Large intestine (tissue), 3 donors: Measurements from ENCODE around the gene B9D2. TPM values are rescaled to one million over a fixed set of nuclear protein-coding genes. Genes with fewer than 3 reads are reported as not detected.

Source experiments
- DNase-seq, 2 donors: peaks; one replicate each; pipeline versions ENCODE4 v3.0.0 to v3.0.0-alpha.2; 2013
- H3K27ac ChIP-seq: one replicate; pipeline ENCODE4 v1.5.1; 2013; ENCODE audit warnings: low read length
- H3K27me3 ChIP-seq: 2 replicates; pipeline ENCODE4 v1.6.1; 2013; ENCODE audit warnings: low read length; ENCODE audit not compliant: control insufficient read depth, insufficient read depth
- H3K36me3 ChIP-seq: 2 replicates; pipeline ENCODE4 v1.6.1; 2013; ENCODE audit warnings: low read length; ENCODE audit not compliant: control insufficient read depth, insufficient read depth
- H3K4me1 ChIP-seq: one replicate; pipeline ENCODE4 v1.6.1; 2013; ENCODE audit warnings: low read length; ENCODE audit not compliant: control insufficient read depth, insufficient read depth
- H3K4me3 ChIP-seq: one replicate; pipeline ENCODE4 v1.5.1; 2013; ENCODE audit warnings: low read length
- H3K9me3 ChIP-seq: one replicate; pipeline ENCODE4 v1.6.1; 2013; ENCODE audit warnings: mild to moderate bottlenecking, low read depth, low read length, moderate library complexity; ENCODE audit not compliant: control insufficient read depth
- WGBS: methylation state at CpG from one replicate; pipeline ENCODE4 v1.1.5; 2013; ENCODE audit warnings: low lambda C conversion rate; ENCODE audit not compliant: insufficient coverage; 5-methylcytosine and 5-hydroxymethylcytosine counted together
- polyA plus RNA-seq: library from polyadenylated mRNA; unstranded; fragments of 120-200 nt; gene quantifications from one replicate; pipeline ENCODE4 v1.2.1, GENCODE V29; 2013

Gene B9D2
- polyA plus RNA-seq, 1 donor: 5.1 TPM

GRCh38 chr19:41311072-41311471 lies 52.9 kb downstream of the B9D2 start:
- Histone ChIP-seq H3K4me1 (peaks cover 21% of the 10 kb centered on the region), H3K9me3 (no peaks in the 10 kb centered on the region), H3K27me3 (no peaks in the 10 kb centered on the region), H3K36me3 (peaks cover 43% of the 10 kb centered on the region), H3K27ac (peak overlapping the region; percentile 85), H3K4me3 (peak overlapping the region; percentile 61)
- no CpG with 5 or more reads among the region's 5 CpGs for WGBS
- DNase-seq: no peak

- H3K27me3 ChIP-seq: no peaks in the 10 kb centered on the region
- H3K36me3 ChIP-seq: peaks cover 49% of the 10 kb centered on the region
- peak within 1 kb of the TSS; percentile 61 for H3K4me3 ChIP-seq
- H3K27ac ChIP-seq: peak within 1 kb of the TSS; percentile 85
- peaks cover 21% of the 10 kb centered on the region for H3K4me1 ChIP-seq
- 0% methylated on average over 5 of the region's 47 CpGs for WGBS
- H3K9me3 ChIP-seq: no peaks in the 10 kb centered on the region
- peak; percentile 86 to 94 for DNase-seq
These were observed 53.7 kb downstream of the B9D2 start, which contains the start of gene CCDC97 for GRCh38 chr19:41310033-41310831. Gene CCDC97 (plus strand): TSS chr19:41310172. CDS start chr19:41310311, 139 bp downstream.

- Histone ChIP-seq H3K4me3 (peak overlapping the region; percentile 61), H3K4me1 (peaks cover 21% of the 10 kb centered on the region), H3K9me3 (no peaks in the 10 kb centered on the region), H3K36me3 (peaks cover 53% of the 10 kb centered on the region), H3K27ac (peak overlapping the region; percentile 85), H3K27me3 (no peaks in the 10 kb centered on the region)
- DNase-seq: peak in 1 of 2 donors; percentile 41
- WGBS: no CpG with 5 or more reads among the region's 26 CpGs
These were observed 54.5 kb downstream of the B9D2 start for GRCh38 chr19:41309180-41310032.

GRCh38 chr19:41308450-41309179 lies 55.3 kb downstream of the B9D2 start:
- no CpG with 5 or more reads among the region's 8 CpGs for WGBS
- Histone ChIP-seq H3K27me3 (no peaks in the 10 kb centered on the region), H3K4me3 (no peak overlapping the region), H3K36me3 (peaks cover 57% of the 10 kb centered on the region), H3K9me3 (no peaks in the 10 kb centered on the region), H3K27ac (peak overlapping the region; percentile 85), H3K4me1 (peaks cover 21% of the 10 kb centered on the region)
- DNase-seq: peak; percentile 84 to 86

DNA sequence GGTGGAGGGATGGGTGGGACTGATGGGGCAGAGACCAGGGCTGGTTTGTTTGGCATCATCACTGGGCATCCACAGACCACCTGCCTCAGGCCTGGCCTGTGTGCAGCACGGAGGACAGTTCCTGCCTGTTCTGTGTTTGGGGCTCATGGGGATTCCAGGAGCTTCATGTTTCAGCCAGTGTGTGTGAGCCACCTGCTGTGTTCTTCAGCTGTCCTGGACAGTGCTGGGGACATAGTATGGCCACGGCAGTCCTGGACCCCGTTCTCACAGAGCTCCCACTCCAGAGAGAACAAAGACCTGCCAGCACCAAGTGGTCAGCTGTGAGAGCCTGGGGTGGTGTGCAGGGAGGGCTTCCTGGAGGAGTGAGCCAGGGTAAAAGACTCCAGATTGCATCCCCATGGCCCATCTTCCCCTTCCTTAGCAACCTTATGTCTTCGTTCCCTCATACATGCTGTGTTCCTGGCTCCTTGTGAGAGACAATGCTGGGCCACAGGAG lies 55.9 kb downstream of the B9D2 start:
- H3K36me3 ChIP-seq: peaks cover 56% of the 10 kb centered on the region
- no peak overlapping the region for H3K4me3 ChIP-seq
- no CpG with 5 or more reads among the region's 4 CpGs for WGBS
- H3K27me3 ChIP-seq: no peaks in the 10 kb centered on the region
- H3K27ac ChIP-seq: peak overlapping the region; percentile 50
- DNase-seq: peak in 1 of 2 donors; percentile 48
- no peaks in the 10 kb centered on the region for H3K9me3 ChIP-seq
- H3K4me1 ChIP-seq: peaks cover 21% of the 10 kb centered on the region

DNA sequence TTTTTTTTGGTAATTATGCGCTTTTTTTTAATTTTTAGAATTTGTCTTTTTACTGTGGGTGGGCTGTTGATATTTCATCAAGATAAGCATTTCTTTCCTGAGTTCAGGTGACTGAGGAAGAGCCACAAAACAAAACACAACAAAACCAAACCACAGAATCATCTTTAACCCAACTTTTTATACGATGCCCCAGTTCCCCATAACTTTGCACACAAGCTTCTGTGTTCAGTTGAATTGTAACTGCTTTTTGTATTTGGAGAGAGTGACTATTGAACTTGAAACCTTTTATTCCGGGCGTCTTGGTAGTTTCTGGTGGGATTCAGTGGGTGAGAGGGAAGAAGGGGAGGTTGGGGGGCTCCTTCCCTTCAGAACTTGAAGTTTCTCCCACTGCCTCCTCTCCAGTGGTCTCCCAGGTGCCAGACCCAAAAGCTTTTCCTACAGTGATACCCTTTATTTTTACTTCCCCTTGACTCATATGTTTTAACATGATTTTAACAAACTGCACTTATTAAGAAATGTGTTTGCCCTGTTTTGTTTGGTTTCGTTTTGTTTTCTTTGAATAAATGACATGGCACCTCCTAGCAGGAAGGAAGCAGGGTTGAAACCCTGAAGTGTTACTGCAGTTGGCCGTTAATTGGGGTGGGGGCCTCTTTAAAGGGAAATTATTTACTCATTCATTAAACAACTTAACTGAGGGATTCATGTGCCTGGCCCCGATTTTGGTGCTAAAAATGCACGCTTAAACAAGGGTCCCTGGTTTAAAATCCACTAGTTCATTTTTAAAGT lies 56.7 kb downstream of the B9D2 start:
- no peak for DNase-seq
- Histone ChIP-seq H3K36me3 (peaks cover 57% of the 10 kb centered on the region), H3K27me3 (no peaks in the 10 kb centered on the region), H3K4me3 (no peak overlapping the region), H3K27ac (no peak overlapping the region), H3K9me3 (no peaks in the 10 kb centered on the region), H3K4me1 (peaks cover 21% of the 10 kb centered on the region)
- WGBS: 86% methylated on average over 1 of the region's 8 CpGs

DNA sequence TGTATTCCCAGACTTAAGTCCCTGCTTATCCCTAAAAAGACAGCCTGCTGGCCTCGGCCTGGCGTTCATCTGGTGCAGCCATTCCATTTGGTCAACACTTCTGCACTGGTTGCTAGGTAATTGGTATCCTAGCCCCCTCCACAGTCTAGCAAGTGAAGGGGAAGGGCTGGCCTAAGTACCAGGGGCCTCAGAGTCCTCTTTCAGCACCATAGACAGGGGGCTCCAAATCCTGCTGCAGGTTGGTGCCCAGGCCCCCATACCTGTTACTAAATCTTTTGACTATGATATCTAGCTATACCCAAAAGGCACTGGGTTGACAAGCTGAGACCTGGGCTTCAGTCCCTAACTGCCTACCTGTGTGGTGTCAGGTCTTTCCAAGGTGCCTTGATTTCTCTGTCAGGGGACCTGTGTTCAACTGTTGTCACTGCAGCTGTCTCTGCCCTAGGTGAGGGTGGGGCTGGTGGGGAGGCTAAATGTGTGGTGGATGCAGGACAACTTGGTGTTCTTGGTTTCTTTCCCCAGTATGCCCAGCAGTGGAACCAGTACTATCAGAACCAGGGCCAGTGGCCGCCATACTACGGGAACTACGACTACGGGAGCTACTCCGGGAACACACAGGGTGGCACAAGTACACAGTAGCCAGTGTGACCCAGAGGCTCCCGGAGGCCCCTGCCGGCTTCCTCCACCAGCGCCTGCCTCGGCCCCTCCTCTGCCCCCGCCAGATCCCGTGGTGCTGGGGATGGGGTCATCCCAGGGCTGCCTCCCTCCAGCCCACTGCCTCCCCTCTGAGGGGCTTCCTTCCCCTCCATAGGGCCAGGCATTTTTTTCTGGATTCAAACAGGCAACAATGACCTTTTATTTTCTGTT lies 57.8 kb downstream of the B9D2 start:
- Histone ChIP-seq H3K9me3 (no peaks in the 10 kb centered on the region), H3K4me1 (peaks cover 15% of the 10 kb centered on the region), H3K4me3 (no peak overlapping the region), H3K27me3 (no peaks in the 10 kb centered on the region), H3K36me3 (peaks cover 66% of the 10 kb centered on the region), H3K27ac (no peak overlapping the region)
- no CpG with 5 or more reads among the region's 13 CpGs for WGBS
- DNase-seq: no peak

DNA sequence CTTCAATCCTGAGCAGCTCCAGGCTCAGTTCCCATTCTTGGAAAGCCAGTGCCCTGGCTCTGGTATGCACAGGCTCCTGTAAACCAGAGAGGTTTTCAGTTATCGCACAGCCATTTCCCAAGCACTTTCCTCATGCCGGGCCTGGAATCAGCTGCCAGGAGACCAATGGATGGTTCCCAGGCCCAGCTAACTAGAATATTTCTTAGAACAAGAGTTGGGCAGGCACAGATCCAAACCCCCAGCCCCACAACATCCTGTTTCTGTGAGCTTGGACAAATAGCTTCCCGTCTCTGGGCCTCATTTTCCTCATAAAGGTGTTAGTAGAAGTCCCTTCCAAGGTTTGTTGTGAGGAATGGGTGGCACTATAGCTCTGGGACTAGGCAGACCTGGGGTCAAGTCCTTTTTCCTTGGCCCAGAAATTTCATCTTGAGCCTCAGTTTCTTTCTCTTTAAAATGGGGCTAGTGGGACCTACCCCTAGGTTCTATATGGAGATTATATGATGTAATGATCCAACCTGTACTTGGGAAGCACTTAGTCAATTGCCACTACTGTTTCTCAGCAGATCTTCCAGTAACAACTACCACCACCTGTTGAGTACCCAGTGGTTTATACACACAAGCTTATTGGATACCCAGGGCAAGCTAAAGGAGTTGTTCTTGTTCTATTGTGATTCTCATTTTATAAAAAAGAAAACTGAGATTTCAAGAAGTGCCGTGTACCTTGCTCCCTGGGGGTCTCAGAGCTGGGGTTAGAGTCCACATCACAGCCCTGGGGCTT lies 59.1 kb downstream of the B9D2 start:
- no CpG with 5 or more reads among the region's 4 CpGs for WGBS
- H3K27me3 ChIP-seq: no peaks in the 10 kb centered on the region
- peaks cover 9% of the 10 kb centered on the region for H3K4me1 ChIP-seq
- H3K9me3 ChIP-seq: no peaks in the 10 kb centered on the region
- no peak overlapping the region for H3K27ac ChIP-seq
- H3K36me3 ChIP-seq: peaks cover 79% of the 10 kb centered on the region
- no peak for DNase-seq
- no peak overlapping the region for H3K4me3 ChIP-seq
